ENCODE results near the gene PTPRZ1. TPM values are rescaled to one million over a fixed set of nuclear protein-coding genes. Genes with fewer than 3 reads are reported as not detected.

The PTPRZ1 gene
- total RNA-seq, 6 experiments from 2014 or later: 0.29 to 0.47 TPM; not detected in 4

- intact Hi-C loops (cut with DNase I): no loop called here
- H3K9me3 ChIP-seq: no peaks in the 10 kb centered on the region
- no peak for ATAC-seq
- no peaks in the 10 kb centered on the region for H3K4me1 ChIP-seq
- H3K36me3 ChIP-seq: no peaks in the 10 kb centered on the region
- 31% methylated on average over 1 of the region's 1 CpG for WGBS (ENCODE audit: insufficient coverage, low coverage, low lambda C conversion rate, missing lambda C conversion rate)
- no peak overlapping the region for H3K4me3 ChIP-seq
- no peak for TF ChIP-seq POLR2A (IDR thresholded peaks at IDR 0.05)
- TF ChIP-seq CTCF (IDR thresholded peaks at IDR 0.05): no peak
- no peak overlapping the region for H3K27ac ChIP-seq
- H3K27me3 ChIP-seq: no peaks in the 10 kb centered on the region
- DNase-seq: no peak
Measured at GRCh38 chr7:121932768-121933167, 59.8 kb downstream of the PTPRZ1 start.

GRCh38 chr7:121936951-121937623 is 64.1 kb downstream of the PTPRZ1 start:
- no peak for TF ChIP-seq POLR2A (IDR thresholded peaks at IDR 0.05)
- no peak for TF ChIP-seq CTCF (IDR thresholded peaks at IDR 0.05)
- intact Hi-C loops (cut with DNase I): no loop called here
- no peaks in the 10 kb centered on the region for H3K27me3 ChIP-seq
- H3K36me3 ChIP-seq: no peaks in the 10 kb centered on the region
- DNase-seq (no peak), ATAC-seq (no peak)
- no peak overlapping the region for H3K27ac ChIP-seq
- WGBS (ENCODE audit: insufficient coverage, low coverage, low lambda C conversion rate, missing lambda C conversion rate): 34% methylated on average over 6 of the region's 6 CpGs
- no peaks in the 10 kb centered on the region for H3K9me3 ChIP-seq
- H3K4me3 ChIP-seq: no peak overlapping the region
- no peaks in the 10 kb centered on the region for H3K4me1 ChIP-seq

- intact Hi-C loops (cut with DNase I): no loop called here
- DNase-seq (no peak), ATAC-seq (no peak)
- Histone ChIP-seq H3K4me3 (no peak overlapping the region), H3K9me3 (no peaks in the 10 kb centered on the region), H3K36me3 (no peaks in the 10 kb centered on the region), H3K27me3 (no peaks in the 10 kb centered on the region), H3K4me1 (no peaks in the 10 kb centered on the region), H3K27ac (no peak overlapping the region)
- TF ChIP-seq POLR2A (IDR thresholded peaks at IDR 0.05) (no peak), CTCF (IDR thresholded peaks at IDR 0.05) (no peak)
- 4% methylated on average over 4 of the region's 4 CpGs for WGBS (ENCODE audit: insufficient coverage, low coverage, low lambda C conversion rate, missing lambda C conversion rate)
Measured at GRCh38 chr7:121938429-121938996, 65.6 kb downstream of the PTPRZ1 start.

GRCh38 chr7:121940918-121941317 is 68.0 kb downstream of the PTPRZ1 start:
- H3K4me3 ChIP-seq: no peak overlapping the region
- intact Hi-C loops (cut with DNase I): no loop called here
- ATAC-seq (no peak), DNase-seq (no peak)
- H3K36me3 ChIP-seq: no peaks in the 10 kb centered on the region
- no peaks in the 10 kb centered on the region for H3K9me3 ChIP-seq
- no peaks in the 10 kb centered on the region for H3K27me3 ChIP-seq
- TF ChIP-seq CTCF (IDR thresholded peaks at IDR 0.05): no peak
- TF ChIP-seq POLR2A (IDR thresholded peaks at IDR 0.05): no peak
- no peak overlapping the region for H3K27ac ChIP-seq
- WGBS (ENCODE audit: insufficient coverage, low coverage, low lambda C conversion rate, missing lambda C conversion rate): 30% methylated on average over 3 of the region's 3 CpGs
- H3K4me1 ChIP-seq: no peaks in the 10 kb centered on the region
